OCI-LY3 (cell line): ENCODE measurements around the gene MBP.

ENCODE experiments used
- EZH2phosphoT487 ChIP-seq: fragments of 200-600 bp; shearing (Covaris generic); IDR thresholded peaks from 2 replicates; pipeline ENCODE4 v1.6.1; 2018; ENCODE audit warnings: antibody characterized with exemption, mixed run types, low read depth
- TF ChIP-seq, protein P1 (sequence below): fragments of 200-600, 300-600 bp; sonication (generic); IDR thresholded peaks from 2 replicates; pipeline ENCODE4 v1.5.1; 2014; ENCODE audit warnings: antibody characterized with exemption, low read length, low read depth

DNA sequence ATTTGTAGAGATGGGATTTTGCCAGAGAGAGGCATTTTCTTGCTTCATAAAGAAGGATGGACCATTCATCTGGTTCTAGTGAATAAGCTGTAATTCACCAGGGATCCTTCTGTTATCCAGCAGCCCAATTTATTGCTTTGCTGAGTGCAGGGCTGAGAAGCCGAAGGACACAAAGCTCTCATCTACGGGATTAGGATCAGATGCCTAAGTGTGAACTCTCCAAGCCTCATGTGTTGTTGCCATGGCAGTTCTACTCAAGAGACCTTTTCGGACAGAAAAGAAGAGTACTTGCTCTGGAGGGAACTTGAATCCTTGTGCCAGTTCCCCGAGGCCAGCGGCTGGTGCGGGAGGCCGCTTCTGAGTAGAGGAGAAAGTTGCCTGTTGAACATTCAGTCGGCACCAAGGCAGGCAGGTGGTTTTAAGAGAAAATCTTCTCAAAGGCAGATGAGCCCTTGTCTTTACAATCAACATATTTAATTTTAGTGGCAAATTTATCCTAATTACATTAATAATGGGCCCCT, 38.4 kb upstream of the MBP start:
- TF ChIP-seq, protein P1, sequence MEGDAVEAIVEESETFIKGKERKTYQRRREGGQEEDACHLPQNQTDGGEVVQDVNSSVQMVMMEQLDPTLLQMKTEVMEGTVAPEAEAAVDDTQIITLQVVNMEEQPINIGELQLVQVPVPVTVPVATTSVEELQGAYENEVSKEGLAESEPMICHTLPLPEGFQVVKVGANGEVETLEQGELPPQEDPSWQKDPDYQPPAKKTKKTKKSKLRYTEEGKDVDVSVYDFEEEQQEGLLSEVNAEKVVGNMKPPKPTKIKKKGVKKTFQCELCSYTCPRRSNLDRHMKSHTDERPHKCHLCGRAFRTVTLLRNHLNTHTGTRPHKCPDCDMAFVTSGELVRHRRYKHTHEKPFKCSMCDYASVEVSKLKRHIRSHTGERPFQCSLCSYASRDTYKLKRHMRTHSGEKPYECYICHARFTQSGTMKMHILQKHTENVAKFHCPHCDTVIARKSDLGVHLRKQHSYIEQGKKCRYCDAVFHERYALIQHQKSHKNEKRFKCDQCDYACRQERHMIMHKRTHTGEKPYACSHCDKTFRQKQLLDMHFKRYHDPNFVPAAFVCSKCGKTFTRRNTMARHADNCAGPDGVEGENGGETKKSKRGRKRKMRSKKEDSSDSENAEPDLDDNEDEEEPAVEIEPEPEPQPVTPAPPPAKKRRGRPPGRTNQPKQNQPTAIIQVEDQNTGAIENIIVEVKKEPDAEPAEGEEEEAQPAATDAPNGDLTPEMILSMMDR, result no peak
- TF ChIP-seq EZH2phosphoT487, result no peak
